ENCODE results near the gene ADAMTS8.

Gene ADAMTS8

GRCh38 chr11:130391711-130392110 lies 36.7 kb downstream of the ADAMTS8 start:
- no peak for DNase-seq

- no peak for DNase-seq
These were observed 38.2 kb downstream of the ADAMTS8 start for GRCh38 chr11:130390071-130390758.

- DNase-seq = no peak
These were observed 39.0 kb downstream of the ADAMTS8 start for GRCh38 chr11:130389335-130389935.

GRCh38 chr11:130388607-130389205 lies 39.7 kb downstream of the ADAMTS8 start:
- DNase-seq = no peak

- DNase-seq = no peak
These were observed 42.4 kb downstream of the ADAMTS8 start for GRCh38 chr11:130386056-130386455.

- no peak for DNase-seq
These were observed 44.8 kb downstream of the ADAMTS8 start for GRCh38 chr11:130383344-130384211.

GRCh38 chr11:130381317-130381716 lies 47.1 kb downstream of the ADAMTS8 start:
- DNase-seq = no peak

GRCh38 chr11:130380778-130381177 lies 47.6 kb downstream of the ADAMTS8 start:
- no peak for DNase-seq

GRCh38 chr11:130379276-130379675 lies 49.1 kb downstream of the ADAMTS8 start:
- no peak for DNase-seq

GRCh38 chr11:130370845-130371590 lies 57.4 kb downstream of the ADAMTS8 start:
- DNase-seq = no peak

GRCh38 chr11:130369713-130370112 lies 58.7 kb downstream of the ADAMTS8 start:
- DNase-seq = no peak

- DNase-seq = no peak
These were observed 59.2 kb downstream of the ADAMTS8 start for GRCh38 chr11:130369141-130369691.

GRCh38 chr11:130359419-130359818 lies 69.0 kb downstream of the ADAMTS8 start:
- no peak for DNase-seq

- DNase-seq = no peak
These were observed 70.0 kb downstream of the ADAMTS8 start for GRCh38 chr11:130358398-130358797.

All from stimulated activated CD4-positive, alpha-beta T cell treated with anti-CD3 and anti-CD28 coated beads, Interleukin-4, amount 100 ng/mL, for 1 hour (primary cell).